Measurements from ENCODE around the gene CTNNBIP1.

DNA sequence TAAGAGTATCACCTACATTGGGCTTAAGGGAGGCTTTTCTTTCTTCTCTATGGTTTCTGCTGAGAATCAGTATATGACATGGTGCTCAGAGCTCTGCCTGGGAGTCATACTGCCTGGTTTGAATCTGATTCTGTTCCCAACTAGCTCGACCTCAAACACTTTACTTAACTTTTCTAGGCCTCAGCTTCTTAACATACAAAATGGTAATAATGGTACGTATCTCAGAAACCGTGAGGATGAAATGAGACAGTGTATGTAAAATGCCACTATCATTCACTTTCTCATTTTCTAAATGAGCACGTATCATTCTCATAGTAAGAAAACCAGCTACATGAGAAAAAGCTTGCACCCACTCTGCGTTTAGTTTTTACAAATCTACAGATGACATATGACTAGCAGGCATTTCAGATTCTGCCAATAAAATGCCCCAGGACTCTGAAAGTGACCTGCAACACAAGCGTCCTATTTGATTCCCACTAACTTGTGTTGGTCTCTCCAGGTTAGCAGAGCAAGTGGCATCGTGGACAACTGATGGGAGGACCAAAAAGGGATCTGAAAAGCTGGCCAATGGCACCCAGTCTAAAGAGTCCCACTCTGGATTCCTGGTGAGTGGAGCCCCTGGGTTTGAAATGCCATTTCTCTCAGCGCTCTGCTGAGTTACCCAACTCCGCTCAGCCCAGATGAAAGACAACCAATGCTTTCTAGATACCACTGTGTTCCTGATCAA, 6.1 kb downstream of the CTNNBIP1 start:
- TF ChIP-seq YY1 (IDR thresholded peaks at IDR 0.05; ENCODE audit: insufficient read depth, insufficient read length), result no peak
- TF ChIP-seq ZNF274 (IDR thresholded peaks at IDR 0.05; ENCODE audit: low read depth, low read length), result no peak
